Chondrocyte (in vitro differentiated cells): ENCODE measurements around the gene SYNE2. TPM values are rescaled to one million over a fixed set of nuclear protein-coding genes. Genes with fewer than 3 reads are reported as not detected.

ENCODE experiments used
- DNase-seq: peaks from one replicate; pipeline ENCODE4 v3.0.0; 2021; ENCODE audit warnings: mixed read lengths, low spot score
- H3K27ac Mint-ChIP-seq: one replicate; pipeline ENCODE4 v1.8.0; 2021; ENCODE audit warnings: mild to moderate bottlenecking, moderate library complexity, mixed read lengths; ENCODE audit not compliant: unreplicated experiment
- H3K27me3 Mint-ChIP-seq: 2 replicates; pipeline ENCODE4 v1.8.0; 2021; ENCODE audit warnings: low read depth, mixed read lengths
- H3K36me3 Mint-ChIP-seq: 2 replicates; pipeline ENCODE4 v1.8.0; 2021; ENCODE audit warnings: low read depth, mixed read lengths
- H3K4me1 Mint-ChIP-seq: 2 replicates; pipeline ENCODE4 v1.8.0; 2021; ENCODE audit warnings: low read depth, mild to moderate bottlenecking, mixed read lengths
- H3K4me3 Mint-ChIP-seq: one replicate; pipeline ENCODE4 v1.8.0; 2021; ENCODE audit warnings: mild to moderate bottlenecking, moderate library complexity, mixed read lengths; ENCODE audit not compliant: unreplicated experiment
- H3K9me3 Mint-ChIP-seq: 2 replicates; pipeline ENCODE4 v1.8.0; 2021; ENCODE audit warnings: low read depth, mixed read lengths
- CTCF ChIP-seq: fragments of 200-600 bp; sonication (generic); IDR thresholded peaks from 2 replicates; pipeline ENCODE4 v1.5.0; 2021; ENCODE audit warnings: antibody characterized with exemption, mild to moderate bottlenecking, moderate library complexity
- total RNA-seq: library from RNA; stranded (reverse); gene quantifications from 3 replicates; pipeline ENCODE4 v1.2.1, GENCODE V29; 2021

SYNE2 gene
- total RNA-seq, 1 donor from 2014 or later, result 13.6 TPM

GRCh38 chr14:63912286-63912685, 59.5 kb downstream of the SYNE2 start:
- no peaks in the 10 kb centered on the region for H3K9me3 Mint-ChIP-seq
- no peak for TF ChIP-seq CTCF
- no peaks in the 10 kb centered on the region for H3K36me3 Mint-ChIP-seq
- no peak overlapping the region for H3K27ac Mint-ChIP-seq
- DNase-seq, result no peak
- no peaks in the 10 kb centered on the region for H3K27me3 Mint-ChIP-seq
- H3K4me3 Mint-ChIP-seq, result no peak overlapping the region
- H3K4me1 Mint-ChIP-seq, result peaks cover 30% of the 10 kb centered on the region

- H3K4me1 Mint-ChIP-seq, result peaks cover 9% of the 10 kb centered on the region
- no peak overlapping the region for H3K27ac Mint-ChIP-seq
- no peak for DNase-seq
- H3K4me3 Mint-ChIP-seq, result no peak overlapping the region
- no peaks in the 10 kb centered on the region for H3K27me3 Mint-ChIP-seq
- no peaks in the 10 kb centered on the region for H3K36me3 Mint-ChIP-seq
- no peaks in the 10 kb centered on the region for H3K9me3 Mint-ChIP-seq
- no peak for TF ChIP-seq CTCF
Observed at GRCh38 chr14:63918411-63918810, 65.6 kb downstream of the SYNE2 start.

GRCh38 chr14:63922696-63923421, 70.1 kb downstream of the SYNE2 start:
- peaks cover 10% of the 10 kb centered on the region for H3K4me1 Mint-ChIP-seq
- no peaks in the 10 kb centered on the region for H3K27me3 Mint-ChIP-seq
- peaks cover 3% of the 10 kb centered on the region for H3K9me3 Mint-ChIP-seq
- H3K27ac Mint-ChIP-seq, result peak overlapping the region; percentile 52
- TF ChIP-seq CTCF, result no peak
- H3K4me3 Mint-ChIP-seq, result no peak overlapping the region
- no peak for DNase-seq
- no peaks in the 10 kb centered on the region for H3K36me3 Mint-ChIP-seq

GRCh38 chr14:63923422-63923752, 70.6 kb downstream of the SYNE2 start:
- H3K27ac Mint-ChIP-seq, result peak overlapping the region; percentile 52
- peaks cover 12% of the 10 kb centered on the region for H3K4me1 Mint-ChIP-seq
- H3K4me3 Mint-ChIP-seq, result no peak overlapping the region
- H3K36me3 Mint-ChIP-seq, result no peaks in the 10 kb centered on the region
- no peaks in the 10 kb centered on the region for H3K27me3 Mint-ChIP-seq
- peaks cover 3% of the 10 kb centered on the region for H3K9me3 Mint-ChIP-seq
- DNase-seq, result no peak
- TF ChIP-seq CTCF, result no peak

- no peaks in the 10 kb centered on the region for H3K36me3 Mint-ChIP-seq
- H3K27ac Mint-ChIP-seq, result no peak overlapping the region
- no peaks in the 10 kb centered on the region for H3K27me3 Mint-ChIP-seq
Observed at GRCh38 chr14:63924375-63924774, 71.6 kb downstream of the SYNE2 start.

More at GRCh38 chr14:63924375-63924774, 71.6 kb downstream of the SYNE2 start:
- no peak for TF ChIP-seq CTCF
- H3K4me1 Mint-ChIP-seq, result peaks cover 18% of the 10 kb centered on the region
- no peak for DNase-seq
- no peak overlapping the region for H3K4me3 Mint-ChIP-seq
- H3K9me3 Mint-ChIP-seq, result peaks cover 3% of the 10 kb centered on the region
